ENCODE results near the gene ELOVL5.

The ELOVL5 gene

DNA sequence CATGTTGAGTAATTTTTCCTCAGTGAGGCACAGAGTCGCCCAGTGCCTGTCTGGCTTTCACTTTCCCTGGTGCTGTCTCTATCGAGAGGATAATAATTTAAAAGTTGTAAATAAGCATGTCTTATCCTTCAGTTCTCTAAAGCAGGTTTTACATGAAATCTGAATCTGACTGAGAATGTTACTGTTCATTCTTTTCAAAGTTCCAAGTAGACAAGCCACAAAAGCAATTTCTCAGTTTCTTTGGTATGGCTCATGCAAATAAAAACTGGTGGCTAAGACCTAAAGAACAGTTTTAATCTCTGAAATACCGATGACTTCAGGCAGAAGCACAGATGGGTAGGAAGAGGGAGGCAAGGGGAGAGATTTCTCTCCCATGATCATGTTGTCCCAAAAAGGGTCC, 112.5 kb downstream of the ELOVL5 start:
- peak; percentile 13 for DNase-seq

DNA sequence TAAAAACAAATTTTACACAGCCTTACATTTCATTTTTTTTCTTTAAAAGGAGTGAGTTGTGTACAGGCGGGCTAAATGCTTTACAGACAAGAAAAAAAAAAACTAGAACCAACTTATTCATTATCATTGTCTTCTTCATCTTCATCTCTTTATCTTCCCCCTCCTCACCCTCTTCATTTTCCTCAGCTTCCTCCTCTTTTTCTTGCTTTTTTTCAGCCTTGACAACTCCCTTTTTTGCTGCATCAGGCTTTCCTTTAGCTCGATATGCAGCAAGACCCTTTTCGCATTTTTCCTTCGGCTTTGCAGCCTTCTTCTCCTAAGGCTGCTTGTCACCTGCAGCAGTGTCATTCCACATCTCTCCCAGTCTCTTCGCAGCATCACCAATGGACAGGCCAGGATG, 113.2 kb downstream of the ELOVL5 start:
- no peak for DNase-seq

DNA sequence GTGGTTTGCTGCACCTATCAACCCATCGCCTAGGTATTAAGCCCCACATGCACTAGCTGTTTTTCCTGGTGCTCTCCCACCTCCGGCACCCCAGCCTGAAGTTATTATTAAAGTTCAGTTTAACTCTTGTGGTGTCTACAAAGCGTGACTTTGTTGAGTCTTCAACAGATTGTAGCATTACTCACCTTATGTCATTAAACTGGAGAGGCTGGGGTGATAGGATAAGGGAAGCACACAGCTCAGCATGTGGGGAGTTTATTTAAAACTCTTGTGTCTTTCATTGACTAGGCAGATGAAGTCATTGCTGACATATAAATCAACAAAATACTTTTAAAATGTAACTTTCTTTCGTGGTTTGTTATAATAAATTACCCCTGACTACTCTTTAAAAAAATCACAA, 115.4 kb downstream of the ELOVL5 start:
- DNase-seq, result no peak

DNA sequence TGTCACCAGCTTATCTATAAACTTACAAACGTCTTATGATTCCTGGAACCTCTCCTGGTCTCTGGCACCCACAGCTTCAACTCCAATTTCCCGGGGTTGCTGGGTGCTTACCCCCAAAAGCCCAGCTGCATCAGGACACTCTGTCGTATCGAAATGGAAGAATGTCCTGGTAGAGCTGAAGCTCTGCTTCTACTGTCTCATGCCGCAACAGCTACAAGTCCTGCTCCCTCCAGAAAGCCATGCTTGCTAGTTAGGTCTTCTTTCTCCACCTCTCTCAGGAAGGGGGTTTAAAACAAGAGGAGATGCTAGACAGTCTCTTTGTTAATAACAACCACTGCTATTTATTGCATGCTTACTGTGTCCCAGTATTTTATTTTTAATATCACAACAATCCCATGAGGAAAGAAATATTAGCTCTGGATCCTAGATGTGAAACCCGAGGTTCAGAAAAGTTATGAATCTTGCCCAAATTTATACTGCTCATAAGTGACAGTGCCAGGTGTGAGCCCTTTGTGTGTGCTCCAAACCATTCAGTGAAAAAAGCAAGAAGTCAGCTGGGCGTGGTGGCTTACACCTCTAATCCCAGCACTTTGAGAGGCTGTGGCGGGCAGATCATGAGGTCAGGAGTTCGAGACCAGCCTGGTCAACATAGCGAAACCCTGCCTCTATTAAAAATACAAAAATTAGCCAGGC, 117.8 kb downstream of the ELOVL5 start:
- no peak for DNase-seq

DNA sequence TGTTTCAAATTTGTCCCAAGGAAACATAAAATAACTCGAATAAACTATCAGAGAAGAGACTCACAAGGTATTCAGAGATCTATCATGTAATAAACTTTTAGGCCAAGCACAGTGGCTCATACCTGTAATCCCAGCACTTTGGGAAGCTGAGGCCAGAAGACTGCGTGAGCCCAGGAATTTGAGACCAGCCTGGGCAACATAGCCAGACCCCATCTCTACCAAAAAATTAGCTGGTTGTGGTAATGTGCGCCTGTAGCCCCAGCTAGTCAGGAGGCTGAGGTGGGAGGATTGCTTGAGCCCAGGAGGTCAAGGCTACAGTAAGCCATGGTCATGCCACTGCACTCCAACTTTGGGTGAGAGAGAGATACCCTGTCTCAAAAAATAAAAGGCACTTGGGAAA, 120.9 kb downstream of the ELOVL5 start:
- no peak for DNase-seq

DNA sequence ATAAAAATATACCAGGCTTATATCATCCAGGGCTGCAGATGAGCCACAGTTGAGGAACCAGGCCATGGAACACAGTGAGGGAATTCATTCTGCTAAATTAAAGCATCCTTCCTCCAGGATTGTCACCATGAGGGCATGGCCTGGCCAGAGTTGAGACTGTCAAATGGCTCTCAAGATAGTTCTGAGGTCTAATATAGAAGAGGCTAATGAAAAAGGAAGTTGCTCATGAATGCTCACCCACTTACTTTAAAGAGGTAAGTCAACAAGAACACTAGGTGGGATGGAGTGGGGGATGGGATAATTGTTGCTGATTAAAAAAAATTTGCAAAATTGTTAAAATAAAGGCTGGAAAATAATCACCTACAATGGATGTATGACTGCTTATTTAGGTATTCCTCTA, 128.1 kb downstream of the ELOVL5 start:
- no peak for DNase-seq
